ENCODE data around the gene STAT5B. TPM values are rescaled to one million over a fixed set of nuclear protein-coding genes. Genes with fewer than 3 reads are reported as not detected.

STAT5B gene
- total RNA-seq: 28.8 and 29.3 TPM in 2 replicates

DNA sequence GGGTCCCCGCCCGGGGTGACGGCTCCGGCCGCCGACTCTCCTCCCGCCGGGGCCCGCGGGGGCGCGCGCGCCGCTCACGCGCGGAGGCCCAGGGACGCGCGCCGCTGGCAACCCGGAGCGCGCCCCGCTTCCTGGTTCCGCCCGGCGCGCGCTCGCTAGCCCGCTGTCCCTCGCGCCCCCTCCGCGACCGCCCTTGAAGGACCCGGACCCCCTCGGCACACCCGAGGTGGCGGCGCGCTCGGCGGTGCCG, at the start of gene STAT5B:
Gene STAT5B, minus strand, starts transcription at position 33 of the 250 bp plus-strand sequence. CDS start 44,264 bp downstream, outside the sequence.

GRCh38 chr17:42287977-42288802, 12.0 kb upstream of the STAT5B start, which contains the start of gene STAT5A:
STAT5A (plus strand) TSS chr17:42288498; CDS start chr17:42289412, 914 bp downstream.

GRCh38 chr17:42193969-42194899, 82.0 kb downstream of the STAT5B start, which contains the start of gene GHDC:
GHDC (minus strand) TSS chr17:42194494; CDS start chr17:42193581, 913 bp downstream.

DNA sequence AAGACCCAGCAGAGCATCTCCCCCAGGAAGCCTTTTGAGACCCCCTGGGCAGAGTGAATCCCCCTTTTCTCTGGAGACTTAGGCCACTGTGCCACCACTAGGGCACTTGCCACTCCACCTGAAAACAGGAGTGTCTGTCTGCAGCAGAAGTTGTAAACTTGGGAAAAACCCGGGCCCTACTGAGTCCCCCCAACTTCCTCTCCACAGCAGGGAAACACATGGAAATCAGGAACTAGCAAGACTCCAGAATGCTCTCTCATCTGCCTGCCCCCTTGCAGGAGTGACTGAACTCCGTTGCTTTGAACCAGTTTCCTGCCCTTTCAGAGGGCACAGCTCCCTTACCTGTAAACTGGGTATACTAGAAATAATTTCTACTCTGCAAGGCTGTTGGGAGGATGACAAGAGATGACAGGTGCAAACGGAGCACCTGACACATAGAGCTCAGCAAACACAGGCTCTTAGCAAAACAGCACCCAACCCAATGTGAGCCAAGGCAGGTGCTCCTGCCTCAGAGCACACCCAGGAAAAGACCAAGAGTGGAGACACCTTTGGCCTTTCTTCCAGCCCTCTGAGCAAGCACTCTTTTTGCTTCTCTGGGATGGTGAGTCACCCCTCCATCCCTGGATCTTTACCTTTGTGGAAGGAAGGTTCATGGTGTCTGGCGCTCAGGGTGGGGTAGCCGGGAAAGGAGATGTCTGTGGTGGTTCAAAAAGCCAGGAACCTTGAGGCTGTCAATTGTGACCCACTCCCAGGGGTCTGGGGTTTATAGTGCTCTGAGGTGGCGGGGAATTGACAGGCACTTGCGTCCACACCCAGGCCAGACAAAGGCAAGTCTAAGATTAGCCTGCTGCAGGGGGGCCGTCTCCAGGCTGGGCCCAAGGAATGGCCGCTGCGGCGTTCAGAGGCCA, 91.2 kb downstream of the STAT5B start, which contains the start of gene HCRT:
Gene HCRT, minus strand, starts transcription at position 740 of the 908 bp plus-strand sequence. Its CDS starts 87 bp downstream, at position 653.

GRCh38 chr17:42180922-42181850, 95.0 kb downstream of the STAT5B start, which contains the start of gene KCNH4:
KCNH4 (minus strand) TSS chr17:42181142; CDS start chr17:42180945, 197 bp downstream.

Other genes starting within 250 kb of the STAT5B start
- gene C17orf113, start 225.8 kb downstream of the STAT5B start, total RNA-seq: under 0.01 and 0.28 TPM in 2 replicates
- under 0.01 TPM in 1 of 2 replicates, not detected in the other for gene ZNF385C, start 177.9 kb downstream of the STAT5B start, total RNA-seq
- gene DHX58, start 163.7 kb downstream of the STAT5B start, total RNA-seq: 6.5 and 13.2 TPM in 2 replicates
- 6.9 and 7.6 TPM in 2 replicates for gene KAT2A, start 155.0 kb downstream of the STAT5B start, total RNA-seq
- gene HSPB9, start 153.6 kb downstream of the STAT5B start, total RNA-seq: not detected in 2 replicates
- 54.7 and 99.3 TPM in 2 replicates for gene RAB5C, start 121.4 kb downstream of the STAT5B start, total RNA-seq
- under 0.01 TPM in 1 of 2 replicates, not detected in the other for gene KCNH4, start 95.2 kb downstream of the STAT5B start, total RNA-seq
- gene HCRT, start 90.9 kb downstream of the STAT5B start, total RNA-seq: not detected in 2 replicates
- 12.5 and 20.9 TPM in 2 replicates for gene GHDC, start 81.9 kb downstream of the STAT5B start, total RNA-seq
- 4.8 and 16.6 TPM in 2 replicates for gene STAT5A, start 12.1 kb upstream of the STAT5B start, total RNA-seq
- 99.5 and 101 TPM in 2 replicates for gene STAT3, start 112.1 kb upstream of the STAT5B start, total RNA-seq
- gene CAVIN1, start 146.9 kb upstream of the STAT5B start, total RNA-seq: 691 and 1,245 TPM in 2 replicates
- 31.2 and 73.6 TPM in 2 replicates for gene ATP6V0A1, start 182.5 kb upstream of the STAT5B start, total RNA-seq

All from regular cardiac myocyte (primary cell).